B cell (primary cell): ENCODE results near the gene ICE2.

Experiments
- EZH2 ChIP-seq: IDR thresholded peaks from 2 replicates; pipeline ENCODE4 v1.6.1; 2012; ENCODE audit warnings: borderline replicate concordance, low read depth, mild to moderate bottlenecking, moderate library complexity, low read length; ENCODE audit not compliant: insufficient read depth, poor library complexity, severe bottlenecking
- TF ChIP-seq, protein P1 (sequence below): fragments of 200-600 bp; IDR thresholded peaks from one replicate; pipeline ENCODE4 v1.8.0; 2022; ENCODE audit warnings: antibody characterized with exemption, mild to moderate bottlenecking

DNA sequence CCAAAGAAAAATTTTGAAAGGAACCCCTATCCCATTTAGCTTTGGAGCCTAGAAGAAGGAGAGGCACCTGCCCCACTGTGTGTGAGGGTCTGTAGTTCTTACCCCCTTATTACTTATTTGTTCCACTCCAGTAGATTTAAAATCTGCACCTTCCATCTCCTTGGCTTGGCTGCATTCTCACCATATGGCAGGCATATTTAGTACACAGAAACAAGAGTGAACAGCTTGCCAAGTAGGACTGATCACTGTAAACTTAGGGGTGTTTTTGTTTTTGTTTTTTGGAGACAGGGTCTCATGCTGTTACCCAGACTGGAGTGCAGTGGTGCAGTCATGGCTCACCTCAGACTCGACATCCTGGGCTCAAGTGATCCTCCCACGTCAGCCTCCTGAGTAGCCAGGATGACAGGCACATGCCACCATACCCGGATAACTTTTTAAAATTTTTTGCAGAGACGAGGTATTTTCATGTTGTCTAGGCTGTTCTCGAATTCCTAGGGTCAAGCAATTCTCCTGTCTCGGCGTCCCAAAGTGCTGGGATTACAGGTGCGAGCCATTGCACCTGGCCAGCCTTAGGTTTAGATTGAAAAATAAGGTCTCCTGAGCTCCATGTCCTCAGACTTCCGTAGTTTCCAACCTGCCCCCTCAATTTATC is 67.0 kb downstream of the ICE2 start:
- TF ChIP-seq, protein P1, sequence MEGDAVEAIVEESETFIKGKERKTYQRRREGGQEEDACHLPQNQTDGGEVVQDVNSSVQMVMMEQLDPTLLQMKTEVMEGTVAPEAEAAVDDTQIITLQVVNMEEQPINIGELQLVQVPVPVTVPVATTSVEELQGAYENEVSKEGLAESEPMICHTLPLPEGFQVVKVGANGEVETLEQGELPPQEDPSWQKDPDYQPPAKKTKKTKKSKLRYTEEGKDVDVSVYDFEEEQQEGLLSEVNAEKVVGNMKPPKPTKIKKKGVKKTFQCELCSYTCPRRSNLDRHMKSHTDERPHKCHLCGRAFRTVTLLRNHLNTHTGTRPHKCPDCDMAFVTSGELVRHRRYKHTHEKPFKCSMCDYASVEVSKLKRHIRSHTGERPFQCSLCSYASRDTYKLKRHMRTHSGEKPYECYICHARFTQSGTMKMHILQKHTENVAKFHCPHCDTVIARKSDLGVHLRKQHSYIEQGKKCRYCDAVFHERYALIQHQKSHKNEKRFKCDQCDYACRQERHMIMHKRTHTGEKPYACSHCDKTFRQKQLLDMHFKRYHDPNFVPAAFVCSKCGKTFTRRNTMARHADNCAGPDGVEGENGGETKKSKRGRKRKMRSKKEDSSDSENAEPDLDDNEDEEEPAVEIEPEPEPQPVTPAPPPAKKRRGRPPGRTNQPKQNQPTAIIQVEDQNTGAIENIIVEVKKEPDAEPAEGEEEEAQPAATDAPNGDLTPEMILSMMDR, result no peak
- no peak for TF ChIP-seq EZH2
